ENCODE results near the gene ZNF141. TPM values are rescaled to one million over a fixed set of nuclear protein-coding genes. Genes with fewer than 3 reads are reported as not detected.

ZNF141 gene
- total RNA-seq, 2 experiments from 2014 or later: 30.1 to 31.5 TPM

GRCh38 chr4:336099-336892 is 1.3 kb upstream of the ZNF141 start:
- ChIA-PET CTCF (no interaction called here), POLR2A (interaction anchor here (0.5 to 2.2 kb wide), 3 partner anchors 160 to 212 kb away, joined by 3 to 8 read pairs (median 7); partner anchors contain the start of gene ZNF718)
- peaks cover 33% of the 10 kb centered on the region for H3K9me3 Mint-ChIP-seq (ENCODE audit: insufficient read depth)
- peaks cover 2% of the 10 kb centered on the region for H3K27me3 Mint-ChIP-seq (ENCODE audit: low read depth)
- peaks cover 43% of the 10 kb centered on the region for H3K36me3 Mint-ChIP-seq (ENCODE audit: low read depth)
- peak overlapping the region; percentile 75 for H3K27ac Mint-ChIP-seq
- H3K4me1 Mint-ChIP-seq (ENCODE audit: low read depth): peaks cover 27% of the 10 kb centered on the region
- peak overlapping the region; percentile 59 for H3K4me3 Mint-ChIP-seq
- no peak for ATAC-seq
- no peak for DNase-seq

DNA sequence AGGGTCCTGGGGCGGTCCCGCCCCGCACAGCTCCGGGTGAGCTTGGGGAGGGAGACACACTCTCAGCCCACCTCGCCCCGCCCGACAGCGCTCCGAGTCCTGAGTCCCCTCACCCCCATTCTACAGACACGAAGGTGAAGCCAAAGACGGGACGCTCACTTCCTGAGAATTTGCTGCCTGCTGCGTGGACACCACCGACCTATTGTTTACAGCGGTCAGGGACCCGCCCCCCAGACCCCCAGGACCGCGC is 796 bp upstream of the ZNF141 start:
- Mint-ChIP-seq H3K36me3 (ENCODE audit: low read depth) (peaks cover 48% of the 10 kb centered on the region), H3K27ac (peak overlapping the region; percentile 100), H3K27me3 (ENCODE audit: low read depth) (peaks cover 2% of the 10 kb centered on the region), H3K4me1 (ENCODE audit: low read depth) (peaks cover 27% of the 10 kb centered on the region), H3K9me3 (ENCODE audit: insufficient read depth) (peaks cover 38% of the 10 kb centered on the region), H3K4me3 (peak overlapping the region; percentile 100)
- ATAC-seq (no peak), DNase-seq (no peak)
- POLR2A ChIA-PET: interaction anchor here (0.5 to 2.2 kb wide), 3 partner anchors 160 to 212 kb away, joined by 3 to 8 read pairs (median 7); partner anchors contain the start of gene ZNF718
- CTCF ChIA-PET: no interaction called here

- Mint-ChIP-seq H3K9me3 (ENCODE audit: insufficient read depth) (peaks cover 52% of the 10 kb centered on the region), H3K4me1 (ENCODE audit: low read depth) (peaks cover 27% of the 10 kb centered on the region), H3K4me3 (peak overlapping the region; percentile 100), H3K27me3 (ENCODE audit: low read depth) (peaks cover 2% of the 10 kb centered on the region), H3K27ac (peak overlapping the region; percentile 100), H3K36me3 (ENCODE audit: low read depth) (peaks cover 62% of the 10 kb centered on the region)
- ChIA-PET POLR2A (interaction anchor here (1.0 to 2.2 kb wide), 5 partner anchors 136 to 336 kb away, joined by 3 to 8 read pairs (median 6); partner anchors contain the start of genes ATP5ME, MYL5 and ZNF718), CTCF (interaction anchor here (0.8 kb wide), 1 partner anchor 214 kb away, joined by 3 read pairs; the partner anchor contains the start of gene ZNF718)
- DNase-seq: no peak
- peak; percentile 67 for ATAC-seq
Observed at GRCh38 chr4:337932-338758, 531 bp downstream of the ZNF141 start.

DNA sequence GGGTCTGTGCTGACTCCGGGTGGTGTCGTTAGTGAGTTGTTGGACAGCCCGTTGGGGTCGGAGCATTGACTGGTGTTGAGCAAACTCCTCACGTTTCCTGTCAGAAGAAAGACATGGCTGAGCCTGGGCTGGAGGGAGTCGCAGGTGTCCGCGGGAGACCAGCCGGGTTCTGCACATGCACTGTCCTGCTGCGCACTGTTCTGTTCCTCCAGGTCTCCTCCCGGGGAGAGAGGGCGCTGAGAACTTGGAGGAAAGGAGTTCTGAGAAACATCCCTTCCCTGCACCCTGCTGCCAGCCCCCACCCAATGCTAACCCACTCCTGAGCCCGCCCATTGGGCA is 1.1 kb downstream of the ZNF141 start:
- CTCF ChIA-PET: no interaction called here
- Mint-ChIP-seq H3K9me3 (ENCODE audit: insufficient read depth) (peaks cover 54% of the 10 kb centered on the region), H3K27ac (peak overlapping the region; percentile 100), H3K4me1 (ENCODE audit: low read depth) (peaks cover 27% of the 10 kb centered on the region), H3K36me3 (ENCODE audit: low read depth) (peaks cover 66% of the 10 kb centered on the region), H3K27me3 (ENCODE audit: low read depth) (peaks cover 2% of the 10 kb centered on the region), H3K4me3 (peak overlapping the region; percentile 100)
- ATAC-seq (no peak), DNase-seq (no peak)
- POLR2A ChIA-PET: interaction anchor here (0.6 to 1.9 kb wide), 4 partner anchors 136 to 183 kb away, joined by 3 to 7 read pairs (median 6); no protein-coding TSS in a partner anchor

- Mint-ChIP-seq H3K27ac (no peak overlapping the region), H3K27me3 (ENCODE audit: low read depth) (peaks cover 2% of the 10 kb centered on the region), H3K9me3 (ENCODE audit: insufficient read depth) (peaks cover 65% of the 10 kb centered on the region), H3K36me3 (ENCODE audit: low read depth) (peaks cover 75% of the 10 kb centered on the region), H3K4me3 (no peak overlapping the region), H3K4me1 (ENCODE audit: low read depth) (peaks cover 27% of the 10 kb centered on the region)
- ATAC-seq (no peak), DNase-seq (no peak)
- CTCF ChIA-PET: no interaction called here
- POLR2A ChIA-PET: interaction anchor here (0.6 kb wide), 1 partner anchor 134 kb away, joined by 3 read pairs; no protein-coding TSS in a partner anchor
Observed at GRCh38 chr4:340011-340410, 2.4 kb downstream of the ZNF141 start.

DNA sequence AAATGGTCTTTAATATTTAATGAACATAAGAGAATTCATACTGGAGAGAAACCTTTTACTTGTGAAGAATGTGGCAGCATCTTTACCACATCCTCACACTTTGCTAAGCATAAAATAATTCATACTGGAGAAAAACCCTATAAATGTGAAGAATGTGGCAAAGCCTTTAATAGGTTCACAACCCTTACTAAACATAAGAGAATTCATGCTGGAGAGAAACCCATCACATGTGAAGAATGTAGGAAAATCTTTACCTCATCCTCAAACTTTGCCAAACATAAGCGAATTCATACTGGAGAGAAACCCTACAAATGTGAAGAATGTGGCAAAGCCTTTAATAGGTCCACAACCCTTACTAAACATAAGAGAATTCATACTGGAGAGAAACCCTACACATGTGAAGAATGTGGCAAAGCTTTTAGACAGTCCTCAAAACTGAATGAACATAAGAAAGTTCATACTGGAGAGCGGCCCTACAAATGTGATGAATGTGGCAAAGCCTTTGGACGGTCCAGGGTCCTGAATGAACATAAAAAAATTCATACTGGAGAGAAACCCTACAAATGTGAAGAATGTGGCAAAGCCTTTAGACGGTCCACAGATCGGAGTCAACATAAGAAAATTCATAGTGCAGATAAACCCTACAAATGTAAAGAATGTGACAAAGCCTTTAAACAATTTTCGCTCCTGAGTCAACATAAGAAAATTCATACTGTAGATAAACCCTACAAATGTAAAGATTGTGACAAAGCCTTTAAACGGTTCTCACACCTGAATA is 35.6 kb downstream of the ZNF141 start:
- Mint-ChIP-seq H3K4me3 (no peak overlapping the region), H3K36me3 (ENCODE audit: low read depth) (peaks cover 60% of the 10 kb centered on the region), H3K27ac (no peak overlapping the region), H3K9me3 (ENCODE audit: insufficient read depth) (peaks cover 64% of the 10 kb centered on the region), H3K27me3 (ENCODE audit: low read depth) (no peaks in the 10 kb centered on the region), H3K4me1 (ENCODE audit: low read depth) (no peaks in the 10 kb centered on the region)
- DNase-seq (no peak), ATAC-seq (no peak)
- POLR2A ChIA-PET: no interaction called here
- CTCF ChIA-PET: no interaction called here

GRCh38 chr4:374298-375160 is 36.9 kb downstream of the ZNF141 start:
- POLR2A ChIA-PET: no interaction called here
- no peak for ATAC-seq
- H3K36me3 Mint-ChIP-seq (ENCODE audit: low read depth): peaks cover 53% of the 10 kb centered on the region

GRCh38 chr4:384311-385010 is 46.8 kb downstream of the ZNF141 start:
- H3K4me3 Mint-ChIP-seq: peak overlapping the region; percentile 45
- H3K27ac Mint-ChIP-seq: peak overlapping the region; percentile 85
- ATAC-seq (peak; percentile 36), DNase-seq (peak; percentile 59)
- H3K36me3 Mint-ChIP-seq (ENCODE audit: low read depth): peaks cover 35% of the 10 kb centered on the region
- CTCF ChIA-PET: no interaction called here
- POLR2A ChIA-PET: interaction anchor here (0.8 to 1.2 kb wide), 2 partner anchors 41 to 260 kb away, joined by 3 to 4 read pairs; partner anchors contain the start of gene ZNF718
- H3K27me3 Mint-ChIP-seq (ENCODE audit: low read depth): no peaks in the 10 kb centered on the region
- H3K9me3 Mint-ChIP-seq (ENCODE audit: insufficient read depth): peaks cover 56% of the 10 kb centered on the region
- peaks cover 23% of the 10 kb centered on the region for H3K4me1 Mint-ChIP-seq (ENCODE audit: low read depth)

More at GRCh38 chr4:374298-375160, 36.9 kb downstream of the ZNF141 start:
- Mint-ChIP-seq H3K4me1 (ENCODE audit: low read depth) (no peaks in the 10 kb centered on the region), H3K9me3 (ENCODE audit: insufficient read depth) (peaks cover 58% of the 10 kb centered on the region), H3K4me3 (no peak overlapping the region), H3K27me3 (ENCODE audit: low read depth) (no peaks in the 10 kb centered on the region), H3K27ac (no peak overlapping the region)
- CTCF ChIA-PET: no interaction called here
- no peak for DNase-seq

DNA sequence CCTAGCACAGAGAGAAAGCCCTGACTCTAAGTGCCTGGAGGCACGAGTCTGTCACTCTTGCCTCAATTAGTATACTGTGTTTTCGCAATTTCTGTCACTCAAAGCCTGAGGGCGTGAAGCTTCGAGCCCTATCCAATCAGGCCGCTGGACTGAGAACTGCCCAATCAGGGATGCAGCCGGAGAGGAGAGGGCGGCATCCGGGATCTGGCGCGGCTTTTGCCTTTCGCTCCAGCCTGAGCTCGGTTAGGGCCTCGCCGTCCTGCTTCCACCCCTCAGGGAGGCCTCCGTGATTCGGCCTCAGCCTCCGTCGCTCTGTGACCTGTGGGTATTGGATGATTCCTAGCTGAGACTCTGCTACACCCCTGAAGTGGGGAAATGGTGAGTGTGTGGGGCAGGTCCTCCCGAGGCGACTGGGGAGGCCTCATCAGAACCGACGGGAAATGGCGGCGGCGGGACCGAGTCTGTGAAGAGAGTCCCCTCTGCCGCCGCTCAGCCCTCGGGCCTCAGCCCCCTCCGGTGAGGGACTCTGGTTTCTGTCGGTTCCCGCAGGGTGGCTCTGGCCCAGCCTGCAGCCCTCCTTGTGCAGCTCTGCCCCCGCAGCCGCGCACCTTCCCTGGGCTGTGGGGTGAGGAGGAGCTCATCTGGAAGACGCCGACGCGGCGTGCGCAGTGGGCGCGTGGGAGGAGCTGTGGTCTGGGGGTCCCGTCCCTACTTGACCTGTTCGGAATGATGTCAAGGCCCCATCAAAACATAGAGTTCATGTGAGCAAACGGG is 48.5 kb downstream of the ZNF141 start:
- ATAC-seq (no peak), DNase-seq (no peak)
- no peak overlapping the region for H3K27ac Mint-ChIP-seq
- H3K9me3 Mint-ChIP-seq (ENCODE audit: insufficient read depth): peaks cover 59% of the 10 kb centered on the region
- peaks cover 23% of the 10 kb centered on the region for H3K4me1 Mint-ChIP-seq (ENCODE audit: low read depth)
- H3K4me3 Mint-ChIP-seq: no peak overlapping the region
- H3K27me3 Mint-ChIP-seq (ENCODE audit: low read depth): no peaks in the 10 kb centered on the region
- POLR2A ChIA-PET: no interaction called here
- H3K36me3 Mint-ChIP-seq (ENCODE audit: low read depth): peaks cover 33% of the 10 kb centered on the region
- CTCF ChIA-PET: no interaction called here

DNA sequence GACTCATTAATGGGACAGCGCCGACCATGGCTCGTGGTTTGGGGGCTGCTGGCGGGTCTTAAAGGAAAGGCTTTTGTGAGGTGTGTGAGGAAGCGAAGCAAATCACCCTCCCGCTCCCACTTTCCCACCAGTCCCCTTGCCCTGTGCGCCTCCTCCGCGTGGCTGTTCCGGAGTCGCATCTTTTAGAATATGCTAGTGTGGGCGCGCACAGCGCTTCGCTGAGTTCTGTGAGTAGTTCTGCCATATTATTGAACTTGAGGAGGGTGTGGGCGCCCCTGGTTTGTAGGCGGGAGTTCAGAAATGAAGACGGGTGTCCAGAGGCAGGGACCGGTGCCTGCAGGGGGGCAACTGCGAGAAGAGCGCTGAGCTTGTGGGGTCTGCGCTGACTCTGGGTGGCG is 49.1 kb downstream of the ZNF141 start:
- ATAC-seq: no peak
- Mint-ChIP-seq H3K36me3 (ENCODE audit: low read depth) (peaks cover 33% of the 10 kb centered on the region), H3K27ac (no peak overlapping the region)

More for the DNA sequence above, 49.1 kb downstream of the ZNF141 start:
- H3K27me3 Mint-ChIP-seq (ENCODE audit: low read depth): no peaks in the 10 kb centered on the region
- H3K9me3 Mint-ChIP-seq (ENCODE audit: insufficient read depth): peaks cover 63% of the 10 kb centered on the region
- CTCF ChIA-PET: no interaction called here
- no peak for DNase-seq
- no peak overlapping the region for H3K4me3 Mint-ChIP-seq
- POLR2A ChIA-PET: no interaction called here
- H3K4me1 Mint-ChIP-seq (ENCODE audit: low read depth): peaks cover 23% of the 10 kb centered on the region

Measured in activated CD8-positive, alpha-beta T cell treated with anti-CD3 and anti-CD28 coated beads, Interleukin-2, amount 10 ng/mL, durations not matched to agents 7 days and 5 days (primary cell).